Left renal pelvis (tissue), 4 donors: ENCODE data around the gene SLC35B1. TPM values are rescaled to one million over a fixed set of nuclear protein-coding genes. Genes with fewer than 3 reads are reported as not detected.

Source experiments
- DNase-seq, 4 donors: peaks; one replicate each; pipeline ENCODE4 v3.0.0-alpha.2; 2013; ENCODE audit warnings: low read depth in 4 of 4, low spot score in 3 of 4
- polyA plus RNA-seq, 4 donors: library from polyadenylated mRNA; unstranded; fragments of 120-200 nt; gene quantifications; one replicate each; pipeline ENCODE4 v1.2.1, GENCODE V29; 2013; ENCODE audit not compliant: insufficient read length in 4 of 4

The SLC35B1 gene
- polyA plus RNA-seq, 4 donors = 62.5 to 83.9 (median 79.9) TPM

- no peak for DNase-seq
Observed at GRCh38 chr17:49705254-49705653, 2.5 kb downstream of the SLC35B1 start.

GRCh38 chr17:49703557-49704277 lies 4.0 kb downstream of the SLC35B1 start:
- DNase-seq = no peak

- no peak for DNase-seq
Observed at GRCh38 chr17:49700960-49701359, 6.8 kb downstream of the SLC35B1 start.

- no peak for DNase-seq
Observed at GRCh38 chr17:49699966-49700575, 7.7 kb downstream of the SLC35B1 start.

- DNase-seq = no peak
Observed at GRCh38 chr17:49698005-49698404, 9.8 kb downstream of the SLC35B1 start.

- DNase-seq = no peak
Observed at GRCh38 chr17:49696233-49696761, 11.5 kb downstream of the SLC35B1 start.

- DNase-seq = no peak
Observed at GRCh38 chr17:49695698-49696232, 12.0 kb downstream of the SLC35B1 start.

- DNase-seq = no peak
Observed at GRCh38 chr17:49694847-49695697, 12.7 kb downstream of the SLC35B1 start.

- DNase-seq = no peak
Observed at GRCh38 chr17:49692751-49693150, 15.0 kb downstream of the SLC35B1 start.

- DNase-seq = no peak
Observed at GRCh38 chr17:49691677-49692191, 16.0 kb downstream of the SLC35B1 start.

GRCh38 chr17:49691086-49691676 lies 16.6 kb downstream of the SLC35B1 start:
- no peak for DNase-seq

- DNase-seq = no peak
Observed at GRCh38 chr17:49690256-49690655, 17.5 kb downstream of the SLC35B1 start.

GRCh38 chr17:49688848-49689247 lies 18.9 kb downstream of the SLC35B1 start:
- no peak for DNase-seq

- no peak for DNase-seq
Observed at GRCh38 chr17:49687878-49688491, 19.8 kb downstream of the SLC35B1 start.

- DNase-seq = no peak
Observed at GRCh38 chr17:49681106-49681979, 26.4 kb downstream of the SLC35B1 start.

- no peak for DNase-seq
Observed at GRCh38 chr17:49680314-49680713, 27.4 kb downstream of the SLC35B1 start.

GRCh38 chr17:49677933-49678847 lies 29.6 kb downstream of the SLC35B1 start, which contains the start of gene SPOP:
SPOP (minus strand) TSS chr17:49678097; CDS start chr17:49622810, 55,287 bp downstream.
- peak; percentile 97 to 99 (median 98) for DNase-seq
